Gastroesophageal sphincter (tissue), 4 donors: Measurements from ENCODE around the gene TTLL7. TPM values are rescaled to one million over a fixed set of nuclear protein-coding genes. Genes with fewer than 3 reads are reported as not detected.

ENCODE experiments used
- ATAC-seq: fragments of 150-250 bp; one replicate; pipeline ENCODE4 v1.9.1; 2016; ENCODE audit warnings: mild to moderate bottlenecking, moderate library complexity
- H3K27ac ChIP-seq, 4 donors: fragments of 200-600 bp; sonication (generic) in 3 of 4; 1 replicate in 3 of 4; 2 replicates in 1 of 4; pipeline ENCODE4 v1.5.1; 2016 to 2019
- H3K27me3 ChIP-seq: fragments of 200-600 bp; sonication (generic); one replicate; pipeline ENCODE4 v1.5.1; 2019
- H3K36me3 ChIP-seq, 2 donors: fragments of 200-600 bp; sonication (generic); one replicate each; pipeline ENCODE4 v1.5.1; 2019; ENCODE audit warnings: control low read depth in 1 of 2
- H3K4me1 ChIP-seq, 3 donors: fragments of 200-600 bp; sonication (generic); 1 replicate in 2 of 3; 2 replicates in 1 of 3; pipeline ENCODE4 v1.5.1; 2016 to 2019; ENCODE audit warnings: control low read depth in 2 of 3
- H3K4me3 ChIP-seq, 2 donors: fragments of 200-600 bp; sonication (generic); one replicate each; pipeline ENCODE4 v1.5.1; 2019; ENCODE audit warnings: mild to moderate bottlenecking in 1 of 2, moderate library complexity in 1 of 2
- H3K9me3 ChIP-seq, 3 donors: fragments of 200-600 bp; sonication (generic); one replicate each; pipeline ENCODE4 v1.5.1; 2017 to 2019; ENCODE audit warnings: control low read depth in 2 of 3
- CTCF ChIP-seq, 4 experiments: fragments of 200-600 bp in 2 of 4; fragments of 450-650 bp in 2 of 4; sonication (generic) in 1 of 4; IDR thresholded peaks; one replicate each; pipeline ENCODE4 v1.5.1; 2017 to 2019; ENCODE audit warnings: antibody characterized with exemption in 4 of 4, mild to moderate bottlenecking in 2 of 4, moderate library complexity in 2 of 4
- EP300 ChIP-seq: sonication (generic); formaldehyde crosslinking; IDR thresholded peaks from one replicate; pipeline ENCODE4 v1.6.1; 2017; ENCODE audit warnings: antibody characterized with exemption, mild to moderate bottlenecking
- POLR2A ChIP-seq, 2 donors: fragments of 450-650 bp; IDR thresholded peaks; one replicate each; pipeline ENCODE4 v1.6.1; 2017; ENCODE audit warnings: antibody characterized with exemption in 2 of 2, mild to moderate bottlenecking in 2 of 2, moderate library complexity in 1 of 2
- POLR2AphosphoS5 ChIP-seq: sonication (generic); formaldehyde crosslinking; IDR thresholded peaks from one replicate; pipeline ENCODE4 v1.6.1; 2017; ENCODE audit warnings: antibody characterized with exemption
- WGBS, 2 donors: methylation state at CpG; one replicate each; pipeline ENCODE4 v1.1.5; 2018; ENCODE audit warnings: low coverage in 1 of 2; 5-methylcytosine and 5-hydroxymethylcytosine counted together
- total RNA-seq, 4 donors: library from RNA; depleted of rRNA; stranded (reverse); fragments of >200 nt; gene quantifications; one replicate each; pipeline ENCODE4 v1.1.0, GENCODE V29; 2016

TTLL7 gene
- total RNA-seq, 4 donors from 2014 or later = 41.7 to 125 (median 57.0) TPM

GRCh38 chr1:84012018-84012417, 13.1 kb upstream of the TTLL7 start:
- ATAC-seq = no peak
- Histone ChIP-seq H3K27ac (no peak overlapping the region), H3K4me3 (no peak overlapping the region), H3K36me3 (no peaks in the 10 kb centered on the region), H3K9me3 (no peaks in the 10 kb centered on the region), H3K27me3 (no peaks in the 10 kb centered on the region), H3K4me1 (no peaks in the 10 kb centered on the region)
- WGBS, 2 donors = 84 to 94% methylated on average over 3 of the region's 3 CpGs
- TF ChIP-seq POLR2AphosphoS5 (no peak), CTCF (IDR thresholded peaks at IDR 0.05) (no peak), POLR2A (IDR thresholded peaks at IDR 0.05) (no peak), EP300 (no peak)

GRCh38 chr1:84010136-84010535, 11.2 kb upstream of the TTLL7 start:
- TF ChIP-seq CTCF (IDR thresholded peaks at IDR 0.05) = no peak
- TF ChIP-seq POLR2A (IDR thresholded peaks at IDR 0.05) = no peak
- TF ChIP-seq POLR2AphosphoS5 = no peak
- no peak for TF ChIP-seq EP300
- no peaks in the 10 kb centered on the region for H3K27me3 ChIP-seq
- ATAC-seq = no peak

GRCh38 chr1:84008631-84009030, 9.7 kb upstream of the TTLL7 start:
- 82 to 89% methylated on average over 3 to 5 of the region's 5 CpGs for WGBS, 2 donors
- Histone ChIP-seq H3K4me1 (no peaks in the 10 kb centered on the region), H3K4me3 (no peak overlapping the region), H3K9me3 (no peaks in the 10 kb centered on the region), H3K27me3 (no peaks in the 10 kb centered on the region), H3K27ac (no peak overlapping the region), H3K36me3 (no peaks in the 10 kb centered on the region)
- no peak for ATAC-seq
- TF ChIP-seq POLR2AphosphoS5 = no peak
- no peak for TF ChIP-seq EP300
- no peak for TF ChIP-seq CTCF (IDR thresholded peaks at IDR 0.05)
- no peak for TF ChIP-seq POLR2A (IDR thresholded peaks at IDR 0.05)

More at GRCh38 chr1:84010136-84010535, 11.2 kb upstream of the TTLL7 start:
- no peaks in the 10 kb centered on the region for H3K9me3 ChIP-seq
- no peaks in the 10 kb centered on the region for H3K4me1 ChIP-seq
- H3K27ac ChIP-seq = no peak overlapping the region
- no peak overlapping the region for H3K4me3 ChIP-seq
- WGBS, 2 donors = 83 to 87% methylated on average over 1 of the region's 1 CpG
- H3K36me3 ChIP-seq = no peaks in the 10 kb centered on the region

GRCh38 chr1:84006591-84006990, 7.7 kb upstream of the TTLL7 start:
- TF ChIP-seq EP300 (no peak), POLR2A (IDR thresholded peaks at IDR 0.05) (no peak), CTCF (IDR thresholded peaks at IDR 0.05) (no peak), POLR2AphosphoS5 (no peak)
- no peak for ATAC-seq
- H3K27ac ChIP-seq = no peak overlapping the region
- H3K4me3 ChIP-seq = no peak overlapping the region
- no peaks in the 10 kb centered on the region for H3K4me1 ChIP-seq
- H3K9me3 ChIP-seq = no peaks in the 10 kb centered on the region
- no peaks in the 10 kb centered on the region for H3K36me3 ChIP-seq
- WGBS, 2 donors = 85 to 88% methylated on average over 6 of the region's 6 CpGs
- H3K27me3 ChIP-seq = no peaks in the 10 kb centered on the region

GRCh38 chr1:84001501-84001900, 2.6 kb upstream of the TTLL7 start:
- Histone ChIP-seq H3K27ac (no peak overlapping the region), H3K36me3 (no peaks in the 10 kb centered on the region), H3K27me3 (no peaks in the 10 kb centered on the region), H3K4me1 (peaks cover 3 to 29% (median 11%) of the 10 kb centered on the region in 3 donors), H3K9me3 (no peaks in the 10 kb centered on the region), H3K4me3 (no peak overlapping the region)
- TF ChIP-seq CTCF (IDR thresholded peaks at IDR 0.05) = no peak
- no peak for TF ChIP-seq POLR2AphosphoS5
- no peak for TF ChIP-seq POLR2A (IDR thresholded peaks at IDR 0.05)
- TF ChIP-seq EP300 = no peak
- WGBS, 2 donors = 50 to 100% methylated on average over 2 of the region's 2 CpGs
- ATAC-seq = no peak
